ENCODE data around the gene COL12A1. TPM values are rescaled to one million over a fixed set of nuclear protein-coding genes. Genes with fewer than 3 reads are reported as not detected.

COL12A1 gene
- total and polyA plus RNA-seq, 3 experiments from 2014 or later = not detected

- ChIA-PET POLR2A (no interaction called here), CTCF (no interaction called here)
- H3K27ac Mint-ChIP-seq = no peak overlapping the region
- H3K9me3 ChIP-seq (ENCODE audit: low read length) = no peaks in the 10 kb centered on the region
- no peaks in the 10 kb centered on the region for H3K4me1 ChIP-seq (ENCODE audit: insufficient read depth, low read length)
- H3K4me3 Mint-ChIP-seq = no peak overlapping the region
- H3K9me3 Mint-ChIP-seq = no peaks in the 10 kb centered on the region
- DNase-seq = no peak
- H3K36me3 ChIP-seq (ENCODE audit: insufficient read depth, low read length) = no peaks in the 10 kb centered on the region
- no peaks in the 10 kb centered on the region for H3K27me3 Mint-ChIP-seq
- H3K4me3 ChIP-seq (ENCODE audit: low read length) = no peak overlapping the region
- H3K27ac ChIP-seq (ENCODE audit: low read depth, low read length) = no peak overlapping the region
- H3K36me3 Mint-ChIP-seq = no peaks in the 10 kb centered on the region
- H3K4me1 Mint-ChIP-seq = no peaks in the 10 kb centered on the region
- H3K27me3 ChIP-seq (ENCODE audit: insufficient read depth, low read length, poor library complexity, severe bottlenecking) = no peaks in the 10 kb centered on the region
Measured at GRCh38 chr6:75094614-75095200, 111.1 kb downstream of the COL12A1 start.

GRCh38 chr6:75091467-75092190, 114.2 kb downstream of the COL12A1 start:
- no peaks in the 10 kb centered on the region for H3K36me3 Mint-ChIP-seq
- H3K4me3 Mint-ChIP-seq = no peak overlapping the region
- H3K27ac Mint-ChIP-seq = no peak overlapping the region
- no peaks in the 10 kb centered on the region for H3K27me3 ChIP-seq (ENCODE audit: insufficient read depth, low read length, poor library complexity, severe bottlenecking)
- no peaks in the 10 kb centered on the region for H3K9me3 ChIP-seq (ENCODE audit: low read length)
- no peaks in the 10 kb centered on the region for H3K4me1 Mint-ChIP-seq
- H3K27me3 Mint-ChIP-seq = no peaks in the 10 kb centered on the region
- POLR2A ChIA-PET = no interaction called here
- CTCF ChIA-PET = no interaction called here
- no peak overlapping the region for H3K4me3 ChIP-seq (ENCODE audit: low read length)
- no peaks in the 10 kb centered on the region for H3K36me3 ChIP-seq (ENCODE audit: insufficient read depth, low read length)
- H3K9me3 Mint-ChIP-seq = peaks cover 0 to 2% (median 0%) of the 10 kb centered on the region in 5 donors
- no peak overlapping the region for H3K27ac ChIP-seq (ENCODE audit: low read depth, low read length)
- no peak for DNase-seq
- H3K4me1 ChIP-seq (ENCODE audit: insufficient read depth, low read length) = no peaks in the 10 kb centered on the region

- no peaks in the 10 kb centered on the region for H3K36me3 ChIP-seq (ENCODE audit: insufficient read depth, low read length)
- H3K4me3 ChIP-seq (ENCODE audit: low read length) = no peak overlapping the region
- Mint-ChIP-seq H3K9me3 (peaks cover 0 to 5% (median 0%) of the 10 kb centered on the region in 5 donors), H3K27ac (no peak overlapping the region), H3K27me3 (peaks cover 0 to 8% of the 10 kb centered on the region in 2 donors), H3K4me3 (no peak overlapping the region), H3K36me3 (no peaks in the 10 kb centered on the region), H3K4me1 (no peaks in the 10 kb centered on the region)
- no peaks in the 10 kb centered on the region for H3K27me3 ChIP-seq (ENCODE audit: insufficient read depth, low read length, poor library complexity, severe bottlenecking)
- H3K9me3 ChIP-seq (ENCODE audit: low read length) = no peaks in the 10 kb centered on the region
- no peak overlapping the region for H3K27ac ChIP-seq (ENCODE audit: low read depth, low read length)
- POLR2A ChIA-PET = no interaction called here
- DNase-seq = no peak
- CTCF ChIA-PET = no interaction called here
- H3K4me1 ChIP-seq (ENCODE audit: insufficient read depth, low read length) = no peaks in the 10 kb centered on the region
Measured at GRCh38 chr6:75090576-75090975, 115.3 kb downstream of the COL12A1 start.

- Histone ChIP-seq H3K36me3 (ENCODE audit: insufficient read depth, low read length) (no peaks in the 10 kb centered on the region), H3K27ac (ENCODE audit: low read depth, low read length) (no peak overlapping the region), H3K4me3 (ENCODE audit: low read length) (no peak overlapping the region), H3K27me3 (ENCODE audit: insufficient read depth, low read length, poor library complexity, severe bottlenecking) (no peaks in the 10 kb centered on the region), H3K9me3 (ENCODE audit: low read length) (no peaks in the 10 kb centered on the region), H3K4me1 (ENCODE audit: insufficient read depth, low read length) (no peaks in the 10 kb centered on the region)
- POLR2A ChIA-PET = no interaction called here
- Mint-ChIP-seq H3K4me3 (no peak overlapping the region), H3K27me3 (peaks cover 0 to 15% of the 10 kb centered on the region in 2 donors), H3K9me3 (peaks cover 0 to 8% (median 0%) of the 10 kb centered on the region in 5 donors), H3K4me1 (no peaks in the 10 kb centered on the region), H3K36me3 (no peaks in the 10 kb centered on the region), H3K27ac (no peak overlapping the region)
- CTCF ChIA-PET = no interaction called here
- no peak for DNase-seq
Measured at GRCh38 chr6:75089921-75090320, 115.9 kb downstream of the COL12A1 start.

- H3K4me1 Mint-ChIP-seq = no peaks in the 10 kb centered on the region
- CTCF ChIA-PET = no interaction called here
- H3K36me3 Mint-ChIP-seq = no peaks in the 10 kb centered on the region
- H3K27ac Mint-ChIP-seq = no peak overlapping the region
- no peak overlapping the region for H3K4me3 ChIP-seq (ENCODE audit: low read length)
- H3K4me3 Mint-ChIP-seq = no peak overlapping the region
- POLR2A ChIA-PET = no interaction called here
- H3K36me3 ChIP-seq (ENCODE audit: insufficient read depth, low read length) = no peaks in the 10 kb centered on the region
- no peaks in the 10 kb centered on the region for H3K27me3 ChIP-seq (ENCODE audit: insufficient read depth, low read length, poor library complexity, severe bottlenecking)
- peaks cover 0 to 10% (median 1%) of the 10 kb centered on the region in 5 donors for H3K9me3 Mint-ChIP-seq
- no peaks in the 10 kb centered on the region for H3K4me1 ChIP-seq (ENCODE audit: insufficient read depth, low read length)
- peaks cover 4 to 21% of the 10 kb centered on the region in 2 donors for H3K27me3 Mint-ChIP-seq
- DNase-seq = no peak
- H3K27ac ChIP-seq (ENCODE audit: low read depth, low read length) = no peak overlapping the region
- no peaks in the 10 kb centered on the region for H3K9me3 ChIP-seq (ENCODE audit: low read length)
Measured at GRCh38 chr6:75089151-75089897, 116.5 kb downstream of the COL12A1 start.

- Histone ChIP-seq H3K27ac (ENCODE audit: low read depth, low read length) (no peak overlapping the region), H3K4me1 (ENCODE audit: insufficient read depth, low read length) (no peaks in the 10 kb centered on the region), H3K4me3 (ENCODE audit: low read length) (no peak overlapping the region), H3K27me3 (ENCODE audit: insufficient read depth, low read length, poor library complexity, severe bottlenecking) (no peaks in the 10 kb centered on the region), H3K9me3 (ENCODE audit: low read length) (no peaks in the 10 kb centered on the region), H3K36me3 (ENCODE audit: insufficient read depth, low read length) (no peaks in the 10 kb centered on the region)
- H3K4me1 Mint-ChIP-seq = no peaks in the 10 kb centered on the region
- no peak for DNase-seq
- peaks cover 0 to 10% (median 2%) of the 10 kb centered on the region in 5 donors for H3K9me3 Mint-ChIP-seq
- POLR2A ChIA-PET = no interaction called here
- H3K36me3 Mint-ChIP-seq = no peaks in the 10 kb centered on the region
- H3K27me3 Mint-ChIP-seq = peaks cover 6 to 21% of the 10 kb centered on the region in 2 donors
- H3K27ac Mint-ChIP-seq = no peak overlapping the region
- H3K4me3 Mint-ChIP-seq = no peak overlapping the region
- CTCF ChIA-PET = no interaction called here
Measured at GRCh38 chr6:75085931-75086635, 119.8 kb downstream of the COL12A1 start.

GRCh38 chr6:75084872-75085381, 120.9 kb downstream of the COL12A1 start:
- Mint-ChIP-seq H3K27ac (no peak overlapping the region), H3K27me3 (peaks cover 6 to 21% of the 10 kb centered on the region in 2 donors), H3K9me3 (peaks cover 0 to 10% (median 2%) of the 10 kb centered on the region in 5 donors), H3K36me3 (no peaks in the 10 kb centered on the region), H3K4me1 (no peaks in the 10 kb centered on the region), H3K4me3 (no peak overlapping the region)
- Histone ChIP-seq H3K36me3 (ENCODE audit: insufficient read depth, low read length) (no peaks in the 10 kb centered on the region), H3K27ac (ENCODE audit: low read depth, low read length) (no peak overlapping the region), H3K4me3 (ENCODE audit: low read length) (no peak overlapping the region), H3K4me1 (ENCODE audit: insufficient read depth, low read length) (no peaks in the 10 kb centered on the region), H3K27me3 (ENCODE audit: insufficient read depth, low read length, poor library complexity, severe bottlenecking) (no peaks in the 10 kb centered on the region), H3K9me3 (ENCODE audit: low read length) (no peaks in the 10 kb centered on the region)
- ChIA-PET POLR2A (no interaction called here), CTCF (no interaction called here)
- no peak for DNase-seq

GRCh38 chr6:75084018-75084417, 121.8 kb downstream of the COL12A1 start:
- no peaks in the 10 kb centered on the region for H3K4me1 ChIP-seq (ENCODE audit: insufficient read depth, low read length)
- ChIA-PET POLR2A (no interaction called here), CTCF (no interaction called here)
- Mint-ChIP-seq H3K9me3 (peaks cover 0 to 10% (median 2%) of the 10 kb centered on the region in 5 donors), H3K27me3 (peaks cover 6 to 21% of the 10 kb centered on the region in 2 donors), H3K4me3 (no peak overlapping the region), H3K36me3 (no peaks in the 10 kb centered on the region), H3K4me1 (no peaks in the 10 kb centered on the region), H3K27ac (no peak overlapping the region)
- no peaks in the 10 kb centered on the region for H3K27me3 ChIP-seq (ENCODE audit: insufficient read depth, low read length, poor library complexity, severe bottlenecking)
- no peak for DNase-seq
- no peak overlapping the region for H3K27ac ChIP-seq (ENCODE audit: low read depth, low read length)
- H3K36me3 ChIP-seq (ENCODE audit: insufficient read depth, low read length) = no peaks in the 10 kb centered on the region
- H3K9me3 ChIP-seq (ENCODE audit: low read length) = no peaks in the 10 kb centered on the region
- H3K4me3 ChIP-seq (ENCODE audit: low read length) = no peak overlapping the region
